ACC112 (cell line): ENCODE results near the gene MACROD2.

Experiments used
- H2AFZ ChIP-seq: fragments of 200-600 bp; sonication (generic); one replicate; pipeline ENCODE4 v1.6.0; 2017; ENCODE audit warnings: antibody characterized with exemption, low read length; ENCODE audit not compliant: unreplicated experiment
- H3K27ac ChIP-seq: fragments of 200-600 bp; sonication (generic); 2 replicates; pipeline ENCODE4 v1.5.1; 2014; ENCODE audit warnings: low read depth, mild to moderate bottlenecking, antibody characterized with exemption, low read length, moderate library complexity
- H3K27me3 ChIP-seq: fragments of 200-600 bp; sonication (generic); 2 replicates; pipeline ENCODE4 v1.6.1; 2014; ENCODE audit warnings: mild to moderate bottlenecking, antibody characterized with exemption, low read length, moderate library complexity, mixed read lengths; ENCODE audit not compliant: insufficient read depth
- H3K36me3 ChIP-seq: fragments of 200-600 bp; sonication (generic); 2 replicates; pipeline ENCODE4 v1.6.1; 2016; ENCODE audit warnings: mild to moderate bottlenecking, antibody characterized with exemption, low read length, moderate library complexity, mixed read lengths; ENCODE audit not compliant: insufficient read depth
- H3K4me1 ChIP-seq: fragments of 200-600 bp; sonication (generic); one replicate; pipeline ENCODE4 v1.6.1; 2016; ENCODE audit warnings: low read length, mixed read lengths; ENCODE audit not compliant: insufficient read depth, unreplicated experiment, control insufficient read depth
- H3K4me3 ChIP-seq: fragments of 200-600 bp; sonication (generic); 2 replicates; pipeline ENCODE4 v1.5.1; 2014; ENCODE audit warnings: mild to moderate bottlenecking, low read depth, low read length
- H3K79me2 ChIP-seq: fragments of 200-600 bp; sonication (generic); one replicate; pipeline ENCODE4 v1.6.0; 2016; ENCODE audit warnings: low read length; ENCODE audit not compliant: control insufficient read depth, unreplicated experiment, insufficient read depth

Gene MACROD2

DNA sequence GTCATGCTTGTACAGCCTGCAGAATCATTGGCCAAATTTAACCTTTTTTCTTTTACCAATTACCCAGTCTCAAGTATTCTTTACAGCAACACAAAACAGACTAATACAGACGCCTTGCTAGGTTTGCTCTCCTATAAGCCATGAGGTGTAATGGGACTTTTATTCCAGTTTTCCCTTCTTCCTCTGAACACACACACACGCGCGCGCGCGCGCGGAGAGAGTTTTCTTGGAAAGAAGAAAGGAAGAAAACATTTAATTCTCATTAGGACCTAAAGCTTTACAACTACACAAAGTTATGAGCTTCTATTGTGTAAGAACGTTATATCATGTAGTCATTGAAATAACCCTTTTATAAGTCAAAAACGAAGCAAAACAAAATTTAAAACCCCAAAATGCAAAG lies 1023.6 kb downstream of the MACROD2 start:
- H3K4me3 ChIP-seq, result no peak overlapping the region
- no peak overlapping the region for H3K27ac ChIP-seq
- H3K27me3 ChIP-seq, result no peaks in the 10 kb centered on the region
- H3K36me3 ChIP-seq, result no peaks in the 10 kb centered on the region
- no peaks in the 10 kb centered on the region for H3K79me2 ChIP-seq
- H2AFZ ChIP-seq, result no peak overlapping the region
- no peaks in the 10 kb centered on the region for H3K4me1 ChIP-seq

DNA sequence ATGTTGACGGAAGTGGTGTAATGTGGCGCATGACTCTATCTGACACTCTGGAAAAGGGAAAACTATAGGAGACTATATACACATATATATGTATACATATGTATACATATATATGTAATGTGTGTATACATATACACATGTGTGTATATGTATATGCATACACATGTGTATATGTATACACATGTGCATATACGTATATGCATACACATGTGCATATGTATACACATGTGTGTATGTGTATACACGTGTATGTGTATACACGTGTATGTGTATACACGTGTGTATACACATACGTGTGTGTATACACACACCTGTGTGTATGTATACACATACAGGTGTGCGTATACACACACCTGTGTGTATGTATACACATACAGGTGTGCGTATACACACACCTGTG lies 1025.5 kb downstream of the MACROD2 start:
- Histone ChIP-seq H3K36me3 (no peaks in the 10 kb centered on the region), H3K27ac (no peak overlapping the region), H3K4me1 (no peaks in the 10 kb centered on the region), H3K79me2 (no peaks in the 10 kb centered on the region), H3K27me3 (no peaks in the 10 kb centered on the region), H2AFZ (no peak overlapping the region), H3K4me3 (no peak overlapping the region)

DNA sequence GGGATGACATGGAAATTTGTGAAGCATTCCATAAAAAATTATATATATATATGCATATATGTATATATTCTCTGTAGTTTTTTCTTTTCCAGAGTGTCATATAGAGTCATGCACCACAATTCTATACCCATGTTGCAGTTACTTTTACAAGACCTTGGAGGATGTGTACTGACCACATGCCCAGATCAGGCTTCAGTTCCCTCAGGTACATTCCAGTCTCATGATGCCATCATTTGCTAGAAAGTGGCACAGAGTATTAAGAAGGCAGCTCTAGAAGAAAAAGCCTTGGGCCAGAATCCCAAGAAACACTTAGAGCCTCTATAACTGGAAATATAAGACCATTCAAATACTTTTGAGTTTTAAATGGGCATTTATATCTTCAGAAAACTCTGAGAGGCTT lies 1027.6 kb downstream of the MACROD2 start:
- no peak overlapping the region for H3K27ac ChIP-seq
- H3K4me1 ChIP-seq, result no peaks in the 10 kb centered on the region
- H3K4me3 ChIP-seq, result no peak overlapping the region
- H3K27me3 ChIP-seq, result no peaks in the 10 kb centered on the region
- H3K36me3 ChIP-seq, result no peaks in the 10 kb centered on the region
- no peak overlapping the region for H2AFZ ChIP-seq
- H3K79me2 ChIP-seq, result no peaks in the 10 kb centered on the region

DNA sequence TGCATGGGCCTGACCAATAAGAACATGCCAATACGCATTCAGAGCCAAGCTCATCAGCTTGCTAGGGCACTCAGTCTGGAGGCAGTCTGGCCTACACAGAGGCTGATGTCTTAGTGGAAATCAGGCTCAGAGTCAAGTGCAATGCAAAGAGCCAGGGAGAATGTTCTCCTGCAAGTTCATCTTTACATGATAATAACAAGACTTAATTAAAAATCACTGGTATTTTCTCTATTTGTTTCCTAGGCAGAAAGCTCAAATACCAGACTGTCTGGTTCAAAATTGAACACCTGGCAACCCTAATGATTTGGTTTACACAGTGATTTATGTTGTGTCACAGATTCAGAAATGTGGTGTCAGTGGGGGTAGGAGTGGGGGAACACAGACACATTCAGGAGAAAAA lies 1031.4 kb downstream of the MACROD2 start:
- no peak overlapping the region for H2AFZ ChIP-seq
- no peaks in the 10 kb centered on the region for H3K4me1 ChIP-seq
- no peaks in the 10 kb centered on the region for H3K36me3 ChIP-seq
- no peak overlapping the region for H3K4me3 ChIP-seq
- no peaks in the 10 kb centered on the region for H3K79me2 ChIP-seq
- no peak overlapping the region for H3K27ac ChIP-seq
- H3K27me3 ChIP-seq, result no peaks in the 10 kb centered on the region

DNA sequence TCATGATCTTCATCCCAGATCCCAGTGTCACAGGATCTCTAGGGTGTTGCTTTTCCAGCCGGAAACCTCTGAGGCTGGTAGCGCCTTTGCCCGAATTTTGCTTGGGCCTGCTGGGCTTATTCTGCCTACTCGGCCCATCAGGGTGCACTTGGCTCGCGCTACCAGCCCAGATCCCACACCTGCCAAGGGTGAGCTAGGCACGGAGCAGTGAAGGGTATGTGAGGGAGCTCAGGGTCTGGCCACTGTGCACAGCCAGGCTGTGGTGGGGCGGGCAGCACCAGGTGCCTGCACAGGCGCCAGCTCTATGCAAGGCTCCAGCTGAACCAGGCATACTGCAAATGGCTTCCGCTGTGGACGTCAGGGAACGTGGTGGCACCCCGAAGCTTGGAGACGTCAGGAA lies 1035.5 kb downstream of the MACROD2 start:
- no peak overlapping the region for H3K4me3 ChIP-seq
- H3K79me2 ChIP-seq, result no peaks in the 10 kb centered on the region
- no peaks in the 10 kb centered on the region for H3K36me3 ChIP-seq
- no peaks in the 10 kb centered on the region for H3K4me1 ChIP-seq
- no peak overlapping the region for H2AFZ ChIP-seq
- H3K27ac ChIP-seq, result no peak overlapping the region
- no peaks in the 10 kb centered on the region for H3K27me3 ChIP-seq

DNA sequence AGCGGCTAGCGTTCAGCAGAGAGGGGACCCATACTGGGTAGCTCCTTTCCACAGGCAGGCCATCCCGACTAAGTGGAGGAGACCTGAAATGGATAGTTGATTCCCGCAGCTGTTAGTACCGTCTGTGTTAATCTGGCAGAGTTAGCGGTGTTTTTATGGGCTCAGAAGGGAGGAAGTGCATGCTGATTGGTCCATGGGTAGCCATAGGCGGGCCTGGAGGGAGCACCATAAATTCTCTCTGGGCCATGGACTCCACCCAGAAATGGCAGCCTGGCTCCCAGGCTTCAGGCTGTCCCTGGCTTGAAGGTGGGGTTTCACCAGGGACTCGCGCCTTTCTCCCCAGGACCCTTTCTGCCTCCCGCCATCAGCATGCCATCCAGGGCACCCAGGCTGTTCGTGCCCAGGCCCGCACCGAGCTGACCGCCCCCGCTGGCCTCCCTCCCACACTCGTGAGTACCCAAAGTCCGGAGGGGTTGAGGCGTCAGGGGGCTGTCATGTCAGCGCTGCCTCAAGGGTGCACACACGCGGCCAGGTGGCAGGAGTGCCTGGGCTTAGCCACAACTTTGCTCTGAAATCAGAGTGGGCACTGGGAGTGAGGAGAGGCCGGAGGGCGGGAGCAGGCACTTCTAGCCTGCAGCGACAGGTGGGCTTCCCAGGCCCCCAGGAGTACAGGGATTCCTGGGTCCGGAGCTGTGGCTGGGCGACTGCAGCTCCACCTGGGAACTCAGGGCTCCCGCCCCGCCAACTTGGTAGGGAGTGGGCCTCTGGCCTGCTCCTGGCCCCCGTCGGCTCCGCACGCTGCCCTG lies 1036.4 kb downstream of the MACROD2 start:
- no peak overlapping the region for H3K27ac ChIP-seq
- H3K79me2 ChIP-seq, result no peaks in the 10 kb centered on the region
- H3K27me3 ChIP-seq, result no peaks in the 10 kb centered on the region
- no peak overlapping the region for H2AFZ ChIP-seq
- no peaks in the 10 kb centered on the region for H3K4me1 ChIP-seq
- no peak overlapping the region for H3K4me3 ChIP-seq
- H3K36me3 ChIP-seq, result no peaks in the 10 kb centered on the region

DNA sequence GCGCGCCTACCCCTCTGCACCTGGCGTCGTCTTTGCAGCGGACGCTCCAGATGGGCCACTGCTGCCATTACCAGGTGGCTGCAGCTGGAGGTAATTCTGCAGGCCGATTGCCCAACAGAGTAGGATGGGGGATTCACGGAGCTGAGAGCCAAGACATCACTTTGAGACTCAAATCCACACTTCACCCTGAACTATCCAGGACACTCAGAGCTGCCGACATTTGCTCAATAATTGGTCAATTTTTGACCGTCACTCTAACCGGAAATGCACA lies 1037.0 kb downstream of the MACROD2 start:
- no peak overlapping the region for H2AFZ ChIP-seq
- H3K36me3 ChIP-seq, result no peaks in the 10 kb centered on the region
- H3K4me1 ChIP-seq, result no peaks in the 10 kb centered on the region
- no peak overlapping the region for H3K4me3 ChIP-seq
- H3K79me2 ChIP-seq, result no peaks in the 10 kb centered on the region
- H3K27ac ChIP-seq, result no peak overlapping the region
- H3K27me3 ChIP-seq, result no peaks in the 10 kb centered on the region

DNA sequence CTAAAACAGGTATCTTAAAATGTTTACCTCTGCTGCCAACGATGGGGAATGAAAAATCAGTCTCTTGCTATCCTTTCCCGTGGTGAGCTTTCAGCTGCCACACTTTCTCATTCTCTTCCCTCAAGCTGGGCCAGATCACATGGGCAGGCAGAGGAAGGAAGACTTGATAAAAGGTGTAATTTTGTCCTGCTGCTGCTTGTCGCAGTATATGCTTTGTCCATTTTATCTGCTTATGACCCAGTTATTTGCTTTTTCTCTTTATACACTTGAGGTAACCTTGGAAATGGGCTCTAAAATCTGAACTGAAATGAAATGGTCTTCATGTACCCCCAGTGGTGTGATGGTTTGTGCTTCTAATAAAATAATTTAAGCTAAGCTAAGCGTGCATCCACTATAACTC lies 1038.0 kb downstream of the MACROD2 start:
- Histone ChIP-seq H3K27ac (no peak overlapping the region), H3K4me1 (no peaks in the 10 kb centered on the region), H3K27me3 (no peaks in the 10 kb centered on the region), H3K36me3 (no peaks in the 10 kb centered on the region), H3K79me2 (no peaks in the 10 kb centered on the region), H3K4me3 (no peak overlapping the region), H2AFZ (no peak overlapping the region)

DNA sequence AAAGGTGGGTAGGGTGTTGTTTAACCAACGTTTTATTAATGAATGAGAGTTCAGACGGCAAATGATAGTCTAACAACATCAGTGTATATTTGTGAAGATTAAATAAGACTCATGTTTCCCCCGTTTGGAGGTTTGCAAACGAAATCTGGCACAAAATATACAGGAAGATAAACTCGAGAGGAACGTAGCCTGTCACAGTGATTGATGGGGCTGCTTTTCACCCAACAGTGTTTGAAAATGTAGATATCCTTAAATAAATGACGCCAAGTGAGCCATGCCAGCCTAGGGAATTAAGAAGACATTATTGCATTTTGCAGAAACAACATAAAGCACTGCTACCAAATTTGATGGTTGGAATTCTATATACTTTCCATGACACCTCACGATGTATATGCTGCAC lies 1038.6 kb downstream of the MACROD2 start:
- no peaks in the 10 kb centered on the region for H3K4me1 ChIP-seq
- no peak overlapping the region for H2AFZ ChIP-seq
- H3K36me3 ChIP-seq, result no peaks in the 10 kb centered on the region
- H3K79me2 ChIP-seq, result no peaks in the 10 kb centered on the region
- H3K27me3 ChIP-seq, result no peaks in the 10 kb centered on the region
- H3K4me3 ChIP-seq, result no peak overlapping the region
- no peak overlapping the region for H3K27ac ChIP-seq

DNA sequence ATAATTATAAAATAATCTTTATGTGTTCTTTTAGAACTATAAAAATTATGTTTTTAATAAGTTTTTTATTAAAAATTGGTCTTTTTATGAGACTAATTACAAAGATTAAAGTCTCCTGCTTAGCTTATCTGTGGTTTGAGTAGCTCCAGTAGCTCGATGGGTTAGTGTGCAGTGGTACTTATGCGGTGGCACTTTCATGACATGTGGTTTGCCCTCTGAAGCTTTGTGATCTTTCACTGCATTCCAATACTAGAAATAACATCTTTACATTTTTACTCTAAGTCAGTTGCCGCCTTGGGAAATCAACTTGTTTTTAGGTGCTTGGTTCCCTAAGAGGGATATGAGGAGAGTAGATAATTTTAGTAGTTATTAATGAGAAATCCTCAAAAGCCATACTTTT lies 1041.6 kb downstream of the MACROD2 start:
- Histone ChIP-seq H3K4me3 (no peak overlapping the region), H3K36me3 (no peaks in the 10 kb centered on the region), H3K79me2 (no peaks in the 10 kb centered on the region), H3K27ac (no peak overlapping the region), H2AFZ (no peak overlapping the region), H3K27me3 (no peaks in the 10 kb centered on the region), H3K4me1 (no peaks in the 10 kb centered on the region)

DNA sequence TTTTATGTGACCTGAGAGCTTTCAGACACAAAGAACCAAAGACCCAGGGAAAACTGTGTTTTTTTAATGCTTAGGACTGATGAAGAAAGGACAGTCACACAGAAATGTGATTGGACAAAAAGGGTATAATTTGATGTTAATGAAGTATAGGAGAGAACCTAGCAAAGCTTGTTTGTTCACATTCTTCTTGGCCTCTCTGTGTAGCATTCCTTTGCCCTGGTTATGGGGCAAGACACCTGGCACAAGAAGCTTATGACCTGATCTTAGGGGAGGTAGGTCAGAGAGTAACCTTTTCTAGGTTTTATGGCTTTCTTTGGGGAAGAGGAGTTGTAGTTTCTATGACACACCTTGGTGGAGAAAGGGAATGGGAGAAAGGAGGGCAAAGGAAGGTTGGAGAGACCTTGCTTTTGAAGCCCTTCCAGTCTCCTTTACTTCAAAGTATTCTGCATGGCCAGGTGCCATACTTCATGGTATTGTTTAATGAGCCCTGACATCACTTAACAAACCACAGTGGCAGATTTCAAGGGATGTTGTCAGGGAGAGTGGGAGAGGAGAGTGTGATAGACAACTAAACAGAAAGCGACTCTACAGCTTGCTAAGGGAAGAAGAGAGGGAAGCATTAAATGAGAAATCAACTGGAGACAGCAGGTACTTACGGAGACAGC lies 1043.9 kb downstream of the MACROD2 start:
- no peak overlapping the region for H2AFZ ChIP-seq
- no peaks in the 10 kb centered on the region for H3K4me1 ChIP-seq
- no peaks in the 10 kb centered on the region for H3K27me3 ChIP-seq
- no peak overlapping the region for H3K4me3 ChIP-seq
- H3K79me2 ChIP-seq, result no peaks in the 10 kb centered on the region
- H3K27ac ChIP-seq, result no peak overlapping the region
- no peaks in the 10 kb centered on the region for H3K36me3 ChIP-seq
